ENCODE data around the gene PRPH2. TPM values are rescaled to one million over a fixed set of nuclear protein-coding genes. Genes with fewer than 3 reads are reported as not detected.

The PRPH2 gene
- total and polyA plus RNA-seq, 3 experiments from 2014 or later, result 0.07 to 0.15 TPM; not detected in 1

DNA sequence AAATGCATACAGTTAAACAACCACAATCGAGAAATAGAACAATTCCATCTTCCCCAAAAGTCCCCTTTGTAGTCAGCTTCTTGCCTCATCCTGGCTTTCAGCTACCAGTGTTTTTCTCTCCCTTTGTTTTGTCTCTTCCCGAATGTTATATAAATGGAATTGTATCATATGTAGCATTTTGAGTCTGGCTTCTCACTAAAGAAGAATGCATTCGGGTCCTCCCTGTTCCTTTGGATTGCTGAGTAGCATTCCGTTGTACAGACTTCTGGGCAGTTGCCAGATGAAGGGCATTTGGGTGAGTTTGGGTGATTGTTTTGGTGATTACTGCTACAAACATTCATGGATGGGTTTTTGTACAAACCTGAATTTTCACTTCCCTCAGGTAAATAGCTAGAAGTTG lies 27.8 kb downstream of the PRPH2 start:
- Mint-ChIP-seq H3K9me3 (no peaks in the 10 kb centered on the region), H3K27me3 (no peaks in the 10 kb centered on the region), H3K4me3 (no peak overlapping the region), H3K27ac (peak overlapping the region in 6 of 8 donors; percentile 30 to 99 (median 70)), H3K36me3 (peaks cover 0 to 55% (median 8%) of the 10 kb centered on the region in 3 donors), H3K4me1 (peaks cover 20 to 38% (median 29%) of the 10 kb centered on the region in 3 donors)
- CTCF ChIA-PET, result interaction anchor here (1.4 to 4.6 kb wide), 3 partner anchors 24 to 147 kb away, joined by 3 to 20 read pairs (median 4); no protein-coding TSS in a partner anchor
- no peak for DNase-seq
- no peak overlapping the region for H3K4me3 ChIP-seq (ENCODE audit: low read length)
- no peaks in the 10 kb centered on the region for H3K9me3 ChIP-seq (ENCODE audit: low read length)
- H3K27me3 ChIP-seq (ENCODE audit: insufficient read depth, low read length, poor library complexity, severe bottlenecking), result no peaks in the 10 kb centered on the region
- POLR2A ChIA-PET, result no interaction called here
- peaks cover 17% of the 10 kb centered on the region for H3K4me1 ChIP-seq (ENCODE audit: insufficient read depth, low read length)
- peaks cover 15% of the 10 kb centered on the region for H3K36me3 ChIP-seq (ENCODE audit: insufficient read depth, low read length)
- no peak overlapping the region for H3K27ac ChIP-seq (ENCODE audit: low read depth, low read length)

DNA sequence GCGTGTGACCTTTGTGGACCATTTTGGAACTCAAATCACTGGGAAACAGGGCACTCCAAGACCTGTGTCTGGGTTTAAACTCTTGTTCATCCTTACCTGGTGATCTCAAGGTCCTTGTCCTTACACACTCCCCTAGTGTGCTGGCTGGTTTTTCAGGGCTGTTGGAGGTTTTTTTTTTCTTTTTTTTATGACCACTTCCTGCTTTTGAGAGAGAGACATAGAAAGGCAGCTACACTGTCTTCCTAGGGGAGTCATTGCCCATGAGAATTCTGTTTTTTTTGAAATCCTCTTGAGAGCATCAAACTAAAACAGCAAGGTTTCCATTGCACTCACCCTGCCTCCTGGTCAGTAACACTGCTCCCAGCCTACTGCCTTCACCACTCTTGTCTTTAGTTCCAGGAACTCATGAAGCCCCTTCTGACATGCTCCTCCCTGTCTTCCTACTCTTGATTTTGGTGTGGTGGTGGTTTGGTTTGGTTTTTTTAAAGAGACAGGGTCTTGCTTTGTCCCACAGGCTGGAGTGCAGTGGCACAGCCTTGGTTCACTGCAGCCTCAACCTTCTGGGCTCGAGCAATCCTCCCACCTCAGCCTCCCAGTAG lies 28.6 kb downstream of the PRPH2 start:
- CTCF ChIA-PET, result interaction anchor here (0.6 to 4.6 kb wide), 6 partner anchors 24 to 728 kb away, joined by 3 to 20 read pairs (median 4); no protein-coding TSS in a partner anchor
- Mint-ChIP-seq H3K27ac (peak overlapping the region in 7 of 8 donors; percentile 72 to 99 (median 86)), H3K4me3 (peak overlapping the region in 6 of 7 donors; percentile 13 to 68 (median 42)), H3K4me1 (peaks cover 20 to 38% (median 29%) of the 10 kb centered on the region in 3 donors), H3K9me3 (no peaks in the 10 kb centered on the region), H3K27me3 (no peaks in the 10 kb centered on the region), H3K36me3 (peaks cover 0 to 62% (median 11%) of the 10 kb centered on the region in 3 donors)
- Histone ChIP-seq H3K4me1 (ENCODE audit: insufficient read depth, low read length) (peaks cover 17% of the 10 kb centered on the region), H3K27me3 (ENCODE audit: insufficient read depth, low read length, poor library complexity, severe bottlenecking) (no peaks in the 10 kb centered on the region), H3K36me3 (ENCODE audit: insufficient read depth, low read length) (peaks cover 22% of the 10 kb centered on the region), H3K4me3 (ENCODE audit: low read length) (no peak overlapping the region), H3K27ac (ENCODE audit: low read depth, low read length) (no peak overlapping the region), H3K9me3 (ENCODE audit: low read length) (no peaks in the 10 kb centered on the region)
- DNase-seq, result peak in 2 of 5 donors; percentile 16 to 54
- POLR2A ChIA-PET, result interaction anchor here (0.6 to 1.8 kb wide), 3 partner anchors 52 to 118 kb away, joined by 3 to 5 read pairs (median 3); partner anchors contain the start of gene TBCC

- no peak overlapping the region for H3K27ac ChIP-seq (ENCODE audit: low read depth, low read length)
- H3K4me3 Mint-ChIP-seq, result no peak overlapping the region
- peaks cover 12 to 76% (median 23%) of the 10 kb centered on the region in 3 donors for H3K36me3 Mint-ChIP-seq
- no peak for DNase-seq
- H3K27ac Mint-ChIP-seq, result peak overlapping the region in 7 of 8 donors; percentile 29 to 76 (median 63)
- peaks cover 20 to 38% (median 29%) of the 10 kb centered on the region in 3 donors for H3K4me1 Mint-ChIP-seq
- CTCF ChIA-PET, result interaction anchor here (1.2 to 4.6 kb wide), 6 partner anchors 9 to 209 kb away, joined by 3 to 20 read pairs (median 4); no protein-coding TSS in a partner anchor
- H3K9me3 Mint-ChIP-seq, result no peaks in the 10 kb centered on the region
- H3K4me3 ChIP-seq (ENCODE audit: low read length), result no peak overlapping the region
- no peaks in the 10 kb centered on the region for H3K27me3 ChIP-seq (ENCODE audit: insufficient read depth, low read length, poor library complexity, severe bottlenecking)
- no peaks in the 10 kb centered on the region for H3K27me3 Mint-ChIP-seq
- POLR2A ChIA-PET, result interaction anchor here (0.5 to 1.8 kb wide), 6 partner anchors 54 to 216 kb away, joined by 3 to 7 read pairs (median 4); partner anchors contain the start of gene TBCC
- H3K36me3 ChIP-seq (ENCODE audit: insufficient read depth, low read length), result peaks cover 33% of the 10 kb centered on the region
- peaks cover 17% of the 10 kb centered on the region for H3K4me1 ChIP-seq (ENCODE audit: insufficient read depth, low read length)
- no peaks in the 10 kb centered on the region for H3K9me3 ChIP-seq (ENCODE audit: low read length)
These were observed 30.1 kb downstream of the PRPH2 start for GRCh38 chr6:42692137-42692911.

- H3K36me3 Mint-ChIP-seq, result peaks cover 12 to 84% (median 26%) of the 10 kb centered on the region in 3 donors
- POLR2A ChIA-PET, result no interaction called here
- Histone ChIP-seq H3K27ac (ENCODE audit: low read depth, low read length) (no peak overlapping the region), H3K36me3 (ENCODE audit: insufficient read depth, low read length) (peaks cover 33% of the 10 kb centered on the region), H3K4me3 (ENCODE audit: low read length) (no peak overlapping the region), H3K27me3 (ENCODE audit: insufficient read depth, low read length, poor library complexity, severe bottlenecking) (no peaks in the 10 kb centered on the region), H3K4me1 (ENCODE audit: insufficient read depth, low read length) (peaks cover 17% of the 10 kb centered on the region), H3K9me3 (ENCODE audit: low read length) (no peaks in the 10 kb centered on the region)
- CTCF ChIA-PET, result interaction anchor here (1.2 to 4.6 kb wide), 2 partner anchors 36 to 132 kb away, joined by 3 to 20 read pairs; no protein-coding TSS in a partner anchor
- DNase-seq, result no peak
- no peak overlapping the region for H3K4me3 Mint-ChIP-seq
- peaks cover 20 to 38% (median 29%) of the 10 kb centered on the region in 3 donors for H3K4me1 Mint-ChIP-seq
- H3K27me3 Mint-ChIP-seq, result no peaks in the 10 kb centered on the region
- H3K9me3 Mint-ChIP-seq, result no peaks in the 10 kb centered on the region
- H3K27ac Mint-ChIP-seq, result peak overlapping the region in 6 of 8 donors; percentile 13 to 87 (median 58)
These were observed 31.5 kb downstream of the PRPH2 start for GRCh38 chr6:42690872-42691271.

- peaks cover 12 to 90% (median 27%) of the 10 kb centered on the region in 3 donors for H3K36me3 Mint-ChIP-seq
- H3K4me3 Mint-ChIP-seq, result no peak overlapping the region
- H3K27me3 Mint-ChIP-seq, result no peaks in the 10 kb centered on the region
- H3K9me3 ChIP-seq (ENCODE audit: low read length), result no peaks in the 10 kb centered on the region
- H3K27me3 ChIP-seq (ENCODE audit: insufficient read depth, low read length, poor library complexity, severe bottlenecking), result no peaks in the 10 kb centered on the region
- no peak overlapping the region for H3K4me3 ChIP-seq (ENCODE audit: low read length)
- peaks cover 20 to 38% (median 29%) of the 10 kb centered on the region in 3 donors for H3K4me1 Mint-ChIP-seq
- peaks cover 34% of the 10 kb centered on the region for H3K36me3 ChIP-seq (ENCODE audit: insufficient read depth, low read length)
- ChIA-PET POLR2A (no interaction called here), CTCF (no interaction called here)
- H3K4me1 ChIP-seq (ENCODE audit: insufficient read depth, low read length), result peaks cover 17% of the 10 kb centered on the region
- no peaks in the 10 kb centered on the region for H3K9me3 Mint-ChIP-seq
- DNase-seq, result no peak
- H3K27ac Mint-ChIP-seq, result peak overlapping the region in 7 of 8 donors; percentile 13 to 87 (median 58)
- H3K27ac ChIP-seq (ENCODE audit: low read depth, low read length), result no peak overlapping the region
These were observed 32.2 kb downstream of the PRPH2 start for GRCh38 chr6:42690151-42690702.

DNA sequence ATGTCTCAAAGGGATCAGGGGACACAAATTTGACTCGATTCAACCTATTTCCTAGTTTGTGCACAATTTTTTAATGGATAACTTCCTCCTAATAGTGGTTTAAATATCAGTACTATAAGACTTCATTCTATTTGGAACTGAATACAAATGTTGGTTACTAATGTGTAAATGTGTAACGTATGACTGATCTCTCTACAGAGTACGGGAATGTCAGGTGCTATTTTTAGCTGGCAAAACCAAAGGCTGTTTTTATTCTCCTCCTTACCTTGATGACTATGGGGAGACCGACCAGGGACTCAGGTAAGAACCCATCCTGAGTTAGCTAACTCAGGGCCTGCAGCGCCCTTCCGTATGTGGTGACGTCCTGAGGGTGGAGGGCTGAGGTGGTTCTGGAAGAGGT lies 33.0 kb downstream of the PRPH2 start:
- H3K27me3 Mint-ChIP-seq, result no peaks in the 10 kb centered on the region
- Histone ChIP-seq H3K36me3 (ENCODE audit: insufficient read depth, low read length) (peaks cover 42% of the 10 kb centered on the region), H3K4me1 (ENCODE audit: insufficient read depth, low read length) (peaks cover 17% of the 10 kb centered on the region), H3K27ac (ENCODE audit: low read depth, low read length) (no peak overlapping the region), H3K9me3 (ENCODE audit: low read length) (no peaks in the 10 kb centered on the region), H3K27me3 (ENCODE audit: insufficient read depth, low read length, poor library complexity, severe bottlenecking) (no peaks in the 10 kb centered on the region), H3K4me3 (ENCODE audit: low read length) (no peak overlapping the region)
- H3K4me3 Mint-ChIP-seq, result no peak overlapping the region
- CTCF ChIA-PET, result interaction anchor here (1.3 kb wide), 1 partner anchor 28 kb away, joined by 3 read pairs; no protein-coding TSS in a partner anchor
- H3K4me1 Mint-ChIP-seq, result peaks cover 15 to 31% (median 21%) of the 10 kb centered on the region in 3 donors
- peaks cover 12 to 90% (median 30%) of the 10 kb centered on the region in 3 donors for H3K36me3 Mint-ChIP-seq
- DNase-seq, result no peak
- H3K9me3 Mint-ChIP-seq, result no peaks in the 10 kb centered on the region
- peak overlapping the region in 2 of 8 donors; percentile 13 to 14 for H3K27ac Mint-ChIP-seq
- POLR2A ChIA-PET, result no interaction called here

DNA sequence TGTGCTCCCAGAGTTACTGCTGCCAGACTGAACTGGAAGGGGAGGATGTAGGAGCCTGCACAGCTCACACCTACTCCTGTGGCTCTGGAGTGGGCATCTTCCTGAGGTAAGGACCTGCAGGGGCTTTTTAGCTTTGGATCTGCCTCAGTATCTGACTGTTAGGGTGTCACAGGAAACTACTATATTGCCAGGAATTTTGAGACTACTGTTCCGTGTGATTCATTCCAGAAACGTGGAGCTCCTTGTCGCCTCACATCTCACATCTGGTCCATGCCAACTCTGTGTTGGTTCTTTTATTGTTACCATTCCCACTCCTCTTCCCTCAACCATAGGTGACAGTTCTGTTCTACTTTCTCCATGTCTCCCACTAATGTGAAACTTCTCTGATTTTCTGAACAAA lies 34.1 kb downstream of the PRPH2 start:
- H3K27ac Mint-ChIP-seq, result peak overlapping the region in 4 of 8 donors; percentile 13 to 42 (median 30)
- Histone ChIP-seq H3K36me3 (ENCODE audit: insufficient read depth, low read length) (peaks cover 49% of the 10 kb centered on the region), H3K4me1 (ENCODE audit: insufficient read depth, low read length) (peaks cover 6% of the 10 kb centered on the region), H3K9me3 (ENCODE audit: low read length) (no peaks in the 10 kb centered on the region), H3K27ac (ENCODE audit: low read depth, low read length) (no peak overlapping the region), H3K27me3 (ENCODE audit: insufficient read depth, low read length, poor library complexity, severe bottlenecking) (no peaks in the 10 kb centered on the region), H3K4me3 (ENCODE audit: low read length) (no peak overlapping the region)
- no peak overlapping the region for H3K4me3 Mint-ChIP-seq
- no peaks in the 10 kb centered on the region for H3K9me3 Mint-ChIP-seq
- ChIA-PET POLR2A (no interaction called here), CTCF (interaction anchor here (0.8 to 1.4 kb wide), 3 partner anchors 10 to 84 kb away, joined by 3 read pairs; no protein-coding TSS in a partner anchor)
- H3K27me3 Mint-ChIP-seq, result no peaks in the 10 kb centered on the region
- peaks cover 6 to 20% (median 10%) of the 10 kb centered on the region in 3 donors for H3K4me1 Mint-ChIP-seq
- peaks cover 12 to 89% (median 31%) of the 10 kb centered on the region in 3 donors for H3K36me3 Mint-ChIP-seq
- no peak for DNase-seq
